Hypothalamus (tissue), 51 donors: Measurements from ENCODE around the gene GGTLC2.
"Not testable (repeated sequence)": the region's sequence is repeated elsewhere in the genome, so short reads cannot be mapped to it uniquely, and the experiment has no call there.

Experiments used
- DNase-seq, 51 donors: peaks; one replicate each; lab custom pipeline; 2025; lab: John Stamatoyannopoulos, UW

GGTLC2 gene

GRCh38 chr22:22644314-22644713, at the start of gene GGTLC2:
TSS of gene GGTLC2 (plus strand) at chr22:22644614. CDS start at chr22:22646346, 1,732 bp downstream.
- DNase-seq, result not testable (repeated sequence)

DNA sequence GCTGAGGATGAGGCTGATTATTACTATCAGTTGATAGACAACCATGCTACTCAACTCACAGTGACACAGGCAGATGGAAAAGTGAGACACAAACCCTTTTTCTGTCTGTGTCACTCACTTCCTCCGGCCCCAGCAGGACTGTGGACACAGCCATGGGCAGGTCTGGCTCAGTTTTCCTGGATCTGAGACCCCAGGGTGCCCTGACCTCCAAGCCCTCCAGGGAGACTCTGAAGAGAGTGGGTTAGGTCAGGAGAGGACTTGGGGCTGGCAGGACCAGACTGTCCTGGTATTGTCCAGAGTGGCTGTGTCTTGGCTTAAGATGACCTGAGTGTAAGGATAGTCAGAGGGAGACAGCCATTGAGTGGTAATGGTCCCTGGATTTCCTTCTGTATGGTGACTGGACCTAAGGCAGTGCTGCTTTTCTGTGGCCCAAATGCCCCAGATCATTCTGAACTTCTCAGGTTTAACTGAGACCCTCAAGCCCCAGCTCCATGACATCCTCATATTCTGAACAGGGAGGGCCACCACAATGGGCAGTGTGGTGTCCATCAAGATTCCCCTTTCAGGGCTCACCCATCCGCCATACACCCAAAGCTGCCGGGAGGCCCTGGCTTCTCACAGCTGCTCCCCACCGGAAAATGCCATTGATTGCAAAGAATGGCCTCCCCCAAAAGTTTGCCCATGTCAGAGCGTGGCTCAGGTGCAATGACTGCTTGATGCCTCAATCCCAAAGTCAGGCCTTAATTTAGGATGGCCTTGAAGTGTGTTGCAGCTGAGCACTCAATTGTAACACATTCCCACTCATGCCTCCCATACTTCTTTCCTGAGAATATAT, 49.2 kb upstream of the GGTLC2 start:
- no peak for DNase-seq

- no peak for DNase-seq
Observed at GRCh38 chr22:22598144-22598543, 46.3 kb upstream of the GGTLC2 start.

GRCh38 chr22:22599248-22599647, 45.2 kb upstream of the GGTLC2 start:
- DNase-seq, result no peak

GRCh38 chr22:22600531-22601261, 43.7 kb upstream of the GGTLC2 start:
- DNase-seq, result no peak

- DNase-seq, result no peak
Observed at GRCh38 chr22:22603470-22603947, 40.9 kb upstream of the GGTLC2 start.

DNA sequence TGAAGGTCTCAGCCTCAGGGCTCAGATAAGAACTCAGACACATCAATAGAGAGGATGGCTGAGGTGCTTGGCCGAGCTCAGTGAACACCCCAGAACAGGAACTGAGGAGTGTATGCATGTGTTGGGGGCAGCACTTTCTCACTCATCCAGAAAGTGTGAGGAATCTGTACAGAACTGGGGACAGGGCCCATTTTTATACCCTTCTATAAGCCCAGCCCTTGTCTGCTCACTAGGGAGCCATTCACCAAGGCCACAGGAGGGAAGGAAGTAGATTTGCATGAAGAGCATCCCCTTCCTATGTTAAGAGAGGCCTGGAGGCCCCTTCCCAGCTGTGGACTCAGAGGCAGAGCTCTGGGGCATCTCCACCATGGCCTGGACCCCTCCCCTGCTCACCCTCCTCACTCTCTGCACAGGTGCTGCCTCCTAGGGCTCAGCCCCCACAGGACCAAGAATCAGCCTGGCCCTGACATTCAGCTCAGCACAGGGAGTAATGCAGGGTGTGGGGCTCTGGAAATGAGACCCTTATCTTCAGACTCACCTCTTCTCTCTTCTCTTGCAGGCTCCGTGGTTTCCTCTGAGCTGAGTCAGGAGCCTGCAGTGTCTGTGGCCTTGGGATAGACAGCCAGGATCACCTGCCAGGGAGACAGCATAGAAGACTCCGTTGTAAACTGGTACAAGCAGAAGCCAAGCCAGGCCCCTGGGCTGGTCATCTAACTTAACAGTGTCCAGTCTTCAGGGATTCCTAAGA, 39.9 kb upstream of the GGTLC2 start:
- no peak for DNase-seq

DNA sequence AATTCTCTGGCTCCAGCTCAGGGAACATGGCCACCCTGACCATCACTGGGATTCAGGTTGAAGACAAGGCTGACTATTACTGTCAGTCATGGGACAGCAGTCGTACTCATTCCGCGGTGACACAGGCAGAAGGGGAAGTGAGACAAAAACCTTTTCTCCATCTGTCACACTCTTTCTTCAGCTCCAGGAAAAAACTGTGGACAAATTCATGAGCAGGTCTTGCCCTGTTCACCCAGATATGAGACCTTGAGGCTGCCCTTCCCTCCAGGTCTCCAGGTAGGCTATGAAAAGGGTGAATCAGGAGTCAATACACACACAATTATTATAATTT, 39.4 kb upstream of the GGTLC2 start:
- DNase-seq, result no peak

GRCh38 chr22:22608022-22608421, 36.4 kb upstream of the GGTLC2 start:
- not testable (repeated sequence) for DNase-seq

- DNase-seq, result no peak
Observed at GRCh38 chr22:22609291-22609690, 35.1 kb upstream of the GGTLC2 start.

- DNase-seq, result no peak
Observed at GRCh38 chr22:22612516-22612915, 31.9 kb upstream of the GGTLC2 start.

- no peak for DNase-seq
Observed at GRCh38 chr22:22614065-22614464, 30.3 kb upstream of the GGTLC2 start.

GRCh38 chr22:22616636-22617035, 27.8 kb upstream of the GGTLC2 start:
- DNase-seq, result no peak

- DNase-seq, result no peak
Observed at GRCh38 chr22:22618448-22618847, 26.0 kb upstream of the GGTLC2 start.

GRCh38 chr22:22618923-22619322, 25.5 kb upstream of the GGTLC2 start:
- DNase-seq, result no peak

DNA sequence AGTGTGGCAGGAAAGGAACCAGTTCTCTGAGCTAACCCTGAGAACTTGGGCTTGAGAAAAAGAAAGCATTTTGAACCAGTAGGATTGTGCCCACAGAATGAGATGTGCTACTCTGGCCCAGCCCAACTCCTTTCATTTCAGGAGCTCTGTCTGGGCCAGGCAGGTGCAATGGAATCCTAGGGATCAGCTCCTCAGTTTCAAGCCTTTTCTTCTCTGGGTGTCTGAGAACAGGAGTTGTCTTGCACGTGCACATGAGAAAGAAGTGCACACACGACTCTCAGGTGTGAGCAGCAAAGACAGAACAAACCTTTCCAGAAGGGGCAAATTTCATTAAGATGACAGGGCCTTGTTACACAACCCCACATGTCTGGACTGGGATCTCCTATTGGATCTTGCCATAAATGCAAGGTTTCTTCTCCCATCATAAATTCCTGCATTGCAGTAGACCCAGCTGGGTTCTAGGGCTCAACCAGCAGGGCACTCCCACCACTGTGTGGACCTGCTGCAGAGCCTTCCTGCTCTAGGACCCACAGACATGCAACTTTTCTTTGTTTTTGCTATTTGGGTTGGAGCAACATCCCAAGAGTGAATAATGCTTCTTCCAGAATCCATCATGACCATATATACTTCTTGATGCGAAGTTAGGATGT, 24.5 kb upstream of the GGTLC2 start:
- DNase-seq, result no peak

GRCh38 chr22:22628546-22629495, 15.6 kb upstream of the GGTLC2 start:
- DNase-seq, result not testable (repeated sequence)

DNA sequence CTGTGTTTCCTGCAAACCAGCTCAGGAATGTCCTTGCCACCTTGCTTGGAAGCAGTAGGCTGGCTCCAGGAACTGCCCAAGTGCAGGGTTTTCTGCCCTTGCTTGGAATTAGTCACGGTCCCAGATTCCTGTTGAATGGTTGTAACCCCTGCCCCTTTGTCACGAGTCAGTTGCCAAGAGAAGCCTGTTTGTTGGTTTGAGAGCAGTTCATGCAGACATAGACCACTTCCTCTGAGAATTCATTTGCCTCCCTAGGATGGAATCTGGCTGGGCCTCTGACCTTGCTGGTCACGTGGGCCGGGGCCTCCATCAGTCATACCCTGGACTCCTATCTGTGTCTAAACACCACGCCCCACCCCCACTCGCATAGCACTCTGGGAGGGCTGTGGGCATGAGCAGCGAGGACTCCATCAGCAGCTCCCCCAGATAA, 13.2 kb upstream of the GGTLC2 start:
- DNase-seq, result not testable (repeated sequence)

- DNase-seq, result not testable (repeated sequence)
Observed at GRCh38 chr22:22632226-22632625, 12.2 kb upstream of the GGTLC2 start.
